Thyroid gland (tissue), 4 donors: ENCODE measurements around the gene MTCL1.

Source experiments
- CTCF ChIP-seq, 6 experiments: fragments of 200-600 bp in 3 of 6; fragments of 450-650 bp in 3 of 6; sonication (generic) in 3 of 6; IDR thresholded peaks; one replicate each; pipeline ENCODE4 v1.5.1; 2016 to 2019; ENCODE audit warnings: antibody characterized with exemption in 6 of 6, mild to moderate bottlenecking in 2 of 6, inconsistent platforms in 1 of 6, moderate library complexity in 1 of 6
- POLR2A ChIP-seq, 2 donors: fragments of 450-650 bp; IDR thresholded peaks; one replicate each; pipeline ENCODE4 v1.6.1; 2017; ENCODE audit warnings: antibody characterized with exemption in 2 of 2, mild to moderate bottlenecking in 2 of 2, moderate library complexity in 1 of 2

GRCh38 chr18:8808001-8808400 is 102.6 kb downstream of the MTCL1 start:
- TF ChIP-seq CTCF (IDR thresholded peaks at IDR 0.05) (no peak), POLR2A (IDR thresholded peaks at IDR 0.05) (no peak)
